HG03442 (cell line): ENCODE measurements around the gene NBAS.

Source experiments
- ATAC-seq: cut with Tn5 transposase; IDR thresholded peaks from one replicate; pipeline ENCODE4 v1.9.1; 2021; ENCODE audit warnings: mild to moderate bottlenecking, moderate library complexity; ENCODE audit not compliant: unreplicated experiment

The NBAS gene

DNA sequence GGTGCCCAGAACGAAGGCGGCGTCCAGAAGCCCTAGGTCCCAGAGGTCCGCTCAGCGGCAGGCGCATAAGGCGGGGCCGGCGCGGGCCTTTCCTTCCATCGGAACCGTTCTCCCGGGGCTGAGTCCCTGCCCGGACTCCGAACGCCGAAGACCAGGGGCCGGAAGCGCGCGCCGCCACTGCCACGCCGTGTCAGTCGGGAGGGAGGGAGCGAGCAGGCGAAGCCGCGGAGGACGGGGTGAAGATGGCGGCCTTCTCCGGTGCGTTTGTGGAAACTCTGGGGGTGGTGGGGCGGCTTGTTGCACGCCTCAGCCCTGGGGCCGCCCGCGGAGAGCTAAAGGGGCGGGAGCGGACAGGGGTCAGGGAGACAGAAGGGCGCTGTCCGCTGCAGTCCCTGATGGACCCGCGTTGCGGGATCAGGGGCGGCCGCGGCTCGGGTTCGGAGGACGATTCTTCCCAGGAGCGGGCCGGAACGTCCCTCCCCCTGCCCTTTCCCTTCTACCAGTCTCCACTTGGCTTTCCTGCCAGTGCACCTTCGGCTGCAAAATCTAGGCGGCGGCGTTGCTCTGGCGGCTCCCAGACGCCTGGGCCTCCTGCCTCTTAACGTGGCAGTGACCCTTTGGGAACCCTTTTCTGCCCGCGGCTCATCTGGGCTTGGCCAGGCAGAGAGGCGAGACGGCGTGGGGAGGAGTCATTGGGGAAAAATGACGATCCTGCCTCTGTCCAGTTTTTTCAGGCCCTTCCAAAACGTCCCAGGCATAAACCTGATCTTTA lies 30.7 kb upstream of the NBAS start, which contains the start of gene DDX1:
TSS of gene DDX1 (plus strand) at position 177 of the 772 bp plus-strand sequence. CDS start at position 243, 66 bp downstream.
- peak; percentile 94 for ATAC-seq

DNA sequence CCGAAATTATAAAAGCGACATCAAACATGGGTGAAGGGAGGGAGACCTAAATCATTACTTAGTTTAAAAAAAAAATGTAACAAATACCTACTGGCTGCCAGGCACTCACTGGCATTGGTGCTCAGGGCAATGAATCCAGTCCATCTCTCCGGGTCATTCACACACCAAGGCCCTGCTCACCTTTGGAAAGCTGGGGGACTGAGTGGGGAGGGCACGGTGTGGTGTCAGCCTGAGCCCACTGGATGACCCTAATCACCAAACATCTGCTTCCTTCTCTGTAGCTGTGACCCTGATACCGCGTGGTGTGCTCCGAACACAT lies 30.2 kb upstream of the NBAS start:
- no peak for ATAC-seq

DNA sequence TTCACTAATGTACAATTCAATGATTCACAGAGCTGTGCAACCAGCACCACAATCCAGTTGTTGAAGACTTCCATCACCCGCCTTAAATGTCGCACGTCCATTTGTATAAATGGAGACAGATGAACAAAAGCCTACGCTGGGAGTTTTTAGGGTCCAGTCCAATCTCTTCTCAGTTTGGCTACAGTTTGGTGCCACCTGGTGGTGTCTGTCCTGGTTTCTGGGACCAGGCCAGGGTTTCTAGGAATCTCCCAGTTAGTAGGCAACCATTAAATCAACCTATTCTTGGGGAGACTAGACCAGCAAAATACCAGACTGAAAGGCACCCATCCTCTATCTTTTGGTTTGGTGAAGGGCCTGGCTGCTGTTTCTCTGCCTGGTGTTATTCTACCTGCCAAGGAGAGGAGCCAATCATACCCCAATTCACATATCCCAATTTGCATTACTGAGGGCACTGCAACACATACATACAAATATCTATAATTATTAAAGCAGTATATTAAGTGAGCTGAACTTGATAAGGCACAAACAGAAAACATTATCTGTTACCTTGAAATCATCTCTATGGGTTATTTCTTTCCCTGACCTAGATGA lies 27.3 kb upstream of the NBAS start:
- no peak for ATAC-seq

DNA sequence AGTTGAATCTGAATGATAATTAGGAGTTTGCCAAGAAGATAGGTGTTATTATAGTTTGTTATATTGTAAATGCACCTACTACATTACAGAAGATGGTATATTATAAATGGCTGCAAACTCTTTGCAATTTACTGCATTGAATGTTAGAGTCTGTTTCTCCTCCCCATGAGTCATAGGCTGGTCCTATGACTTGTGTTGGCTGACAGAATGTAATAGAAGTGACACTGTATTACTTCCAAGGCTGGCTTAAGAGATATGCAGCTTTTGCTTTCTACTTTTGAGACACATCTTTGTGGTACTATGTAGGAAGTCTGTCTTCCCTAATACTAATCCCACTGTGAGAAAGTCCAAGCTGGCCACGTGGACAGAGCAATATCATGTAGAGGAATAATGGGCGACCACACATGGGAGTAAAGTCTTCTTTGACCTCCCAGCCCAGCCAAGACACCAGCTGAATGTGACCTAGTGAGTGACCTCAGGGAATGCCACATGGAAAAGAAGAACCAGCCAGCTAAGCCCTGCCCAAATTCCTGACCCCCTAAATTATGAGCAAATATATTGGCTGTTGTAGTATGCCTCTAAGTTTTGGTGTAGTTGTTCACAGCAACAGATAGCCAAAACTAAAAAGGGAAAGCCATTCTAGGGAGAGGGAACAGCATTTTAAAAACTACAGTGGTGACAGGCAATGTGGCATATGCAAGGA lies 23.8 kb upstream of the NBAS start:
- no peak for ATAC-seq

DNA sequence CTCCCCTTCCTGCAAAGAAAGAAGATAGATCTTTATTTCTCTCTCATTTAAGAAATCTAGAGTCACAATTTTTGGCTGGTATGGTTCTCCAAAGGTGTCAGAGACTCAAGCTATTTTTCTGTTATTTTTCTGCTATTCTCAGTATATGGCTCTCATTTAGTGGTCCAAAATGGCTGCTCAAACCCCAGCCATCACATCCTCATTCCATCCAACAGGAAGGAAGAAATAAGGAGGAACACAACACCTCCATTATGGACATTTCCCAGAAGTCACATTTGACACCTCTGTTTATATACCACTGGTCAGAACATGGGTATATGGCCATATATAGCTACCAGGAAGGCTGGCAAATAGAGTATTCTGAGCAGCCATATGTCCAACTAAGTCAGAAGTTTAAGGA lies 23.2 kb upstream of the NBAS start:
- ATAC-seq = no peak

DNA sequence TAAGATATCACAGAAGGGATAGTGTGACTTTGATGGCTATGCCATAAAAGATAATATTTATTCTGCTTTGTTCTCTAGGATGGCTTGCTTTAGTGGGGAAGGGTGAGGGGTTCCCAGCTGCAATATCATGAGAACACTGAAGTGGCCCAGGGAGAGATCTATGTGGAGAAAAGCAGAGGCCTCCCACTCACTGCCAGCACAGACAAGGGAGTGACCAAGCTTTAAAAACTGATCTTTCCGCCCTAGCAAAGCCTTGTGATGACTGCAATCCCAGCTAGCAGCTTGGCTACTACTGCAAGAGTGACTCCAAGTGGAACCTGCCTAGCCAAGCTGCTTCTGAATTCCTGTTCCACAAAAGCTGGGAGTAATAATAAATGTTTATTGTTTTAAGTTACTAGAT lies 22.7 kb upstream of the NBAS start:
- no peak for ATAC-seq

DNA sequence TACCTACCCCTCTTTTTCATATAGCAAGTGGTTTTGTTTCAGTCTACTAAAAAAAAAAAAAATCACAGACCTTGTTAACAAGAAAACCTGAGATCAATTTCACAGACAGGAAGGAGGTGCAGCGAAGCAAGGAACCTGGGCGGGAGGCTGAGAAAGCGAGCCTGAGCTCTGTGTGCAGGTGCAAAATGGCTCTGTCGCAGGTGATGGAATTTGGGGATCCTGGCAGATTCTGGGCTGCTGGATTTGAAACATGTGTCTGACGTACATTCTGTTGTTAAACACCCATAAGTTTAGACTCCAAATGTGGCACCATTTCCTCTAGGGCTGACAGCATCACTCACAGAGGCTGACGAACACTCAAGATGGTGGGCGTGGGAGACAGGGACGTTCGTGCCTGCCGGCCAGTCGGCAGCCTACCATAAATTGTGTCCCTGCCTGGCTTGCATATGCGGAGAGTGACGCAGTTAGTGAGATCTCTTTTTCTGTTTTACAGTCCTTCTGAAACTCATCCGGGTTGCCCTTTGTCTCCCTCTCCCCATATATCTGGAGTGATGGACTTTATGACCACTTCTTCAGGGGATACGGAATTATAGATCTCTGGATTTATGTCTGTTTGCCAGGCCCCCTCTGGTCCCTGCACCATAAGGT lies 21.7 kb upstream of the NBAS start:
- no peak for ATAC-seq

DNA sequence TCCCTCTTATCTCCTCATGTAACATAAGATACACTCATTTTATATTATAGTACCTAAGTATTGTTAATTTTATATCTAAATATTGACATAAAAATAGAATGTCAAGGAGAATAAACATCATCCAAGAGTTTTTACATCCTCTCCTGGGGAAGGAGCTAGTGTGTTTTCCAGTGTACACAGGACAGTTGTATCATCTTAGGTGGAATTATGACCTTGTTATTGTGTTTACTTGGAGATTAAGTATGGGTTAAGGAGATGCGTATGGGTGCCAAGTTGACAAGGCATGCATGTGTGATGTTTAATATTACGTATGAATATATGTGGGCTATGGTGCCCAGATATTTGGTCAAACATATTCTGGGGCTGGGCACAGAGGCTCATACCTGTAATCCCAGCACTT lies 19.3 kb upstream of the NBAS start:
- no peak for ATAC-seq

DNA sequence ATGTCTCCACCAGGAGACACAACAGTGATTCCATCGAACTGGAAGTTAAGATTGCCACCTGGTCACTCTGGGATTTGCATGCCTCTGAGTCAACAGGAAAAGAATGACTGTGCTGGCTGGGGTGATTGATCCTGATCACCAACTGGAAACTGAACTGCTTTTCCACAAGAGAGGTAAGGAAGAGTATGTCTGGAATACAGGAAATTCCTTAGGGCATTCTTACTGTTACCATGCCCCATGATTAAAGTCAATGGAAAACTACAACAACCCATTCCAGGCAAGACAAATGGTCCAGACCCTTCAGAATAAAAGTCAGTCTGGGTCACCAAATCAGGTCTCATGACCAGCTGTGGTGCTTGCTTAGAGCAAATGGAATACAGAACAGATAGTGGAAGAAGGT lies 18.5 kb upstream of the NBAS start:
- no peak for ATAC-seq

DNA sequence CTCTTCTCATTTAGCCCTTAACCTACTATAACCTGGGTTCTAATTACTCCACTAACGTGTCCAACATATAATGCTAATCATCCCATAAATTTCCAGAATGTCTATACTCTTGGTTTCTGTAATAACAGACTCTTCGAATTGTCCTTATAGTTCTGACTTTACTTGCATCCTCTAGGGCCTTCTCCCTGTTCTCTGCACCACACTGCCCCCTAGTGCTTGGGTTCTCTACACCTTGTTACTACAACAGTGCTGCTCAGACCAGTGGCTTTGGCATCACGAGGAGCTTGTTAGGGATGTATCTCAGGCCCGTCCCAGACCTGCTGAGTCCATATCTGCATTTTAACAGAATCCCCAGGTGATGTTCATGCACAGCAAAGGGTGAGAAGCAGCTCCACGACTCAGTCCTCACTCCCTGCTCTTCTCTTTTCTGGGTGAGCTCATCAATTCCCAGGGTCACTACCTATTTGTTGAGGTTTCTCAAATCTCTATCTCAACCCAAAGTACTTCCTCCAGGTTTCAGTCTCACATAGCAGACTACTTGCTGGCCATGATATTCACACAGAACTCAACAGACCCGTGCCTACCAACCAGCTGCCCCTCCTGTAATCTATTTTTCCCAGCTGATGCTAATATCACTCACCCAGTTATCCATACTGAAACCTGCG lies 16.1 kb upstream of the NBAS start:
- peak; percentile 96 for ATAC-seq

DNA sequence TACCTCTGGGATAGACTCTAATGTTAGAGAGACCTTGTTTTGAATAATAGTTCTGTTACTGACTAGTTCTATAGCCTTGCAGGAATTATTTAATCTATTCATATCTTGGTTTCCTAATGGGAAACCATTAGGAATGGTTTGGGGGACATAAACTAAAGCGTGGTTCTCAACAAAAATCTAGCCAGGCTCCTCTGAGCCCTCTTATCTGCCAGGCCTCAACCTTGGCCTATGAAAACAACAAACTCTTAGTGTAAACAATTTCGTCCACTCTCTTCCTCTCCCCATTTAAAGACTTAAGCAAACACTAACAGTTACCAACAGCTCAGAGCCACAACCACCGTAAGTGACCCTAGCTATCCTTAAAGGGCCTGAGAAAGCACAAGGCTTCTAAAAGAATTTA lies 10.6 kb upstream of the NBAS start:
- no peak for ATAC-seq

DNA sequence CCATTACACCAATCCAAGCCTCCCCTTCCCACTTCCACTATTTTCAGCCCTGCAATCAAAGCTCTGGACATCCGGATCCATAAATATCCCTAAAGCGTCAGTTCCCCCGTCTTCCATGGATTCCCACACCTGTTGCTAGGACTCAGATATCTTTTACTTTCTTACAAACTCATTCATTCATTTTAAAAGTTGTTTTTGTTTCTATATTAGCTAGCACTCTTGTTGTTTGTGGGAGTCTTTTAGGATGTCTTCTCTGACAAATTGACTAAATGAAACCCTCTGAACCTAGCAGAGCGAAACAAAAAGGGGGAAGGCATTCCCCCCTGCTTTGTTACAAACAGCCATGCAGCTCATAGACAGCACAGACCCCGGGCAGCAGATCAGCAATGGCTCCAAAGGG lies 9.0 kb upstream of the NBAS start:
- no peak for ATAC-seq

DNA sequence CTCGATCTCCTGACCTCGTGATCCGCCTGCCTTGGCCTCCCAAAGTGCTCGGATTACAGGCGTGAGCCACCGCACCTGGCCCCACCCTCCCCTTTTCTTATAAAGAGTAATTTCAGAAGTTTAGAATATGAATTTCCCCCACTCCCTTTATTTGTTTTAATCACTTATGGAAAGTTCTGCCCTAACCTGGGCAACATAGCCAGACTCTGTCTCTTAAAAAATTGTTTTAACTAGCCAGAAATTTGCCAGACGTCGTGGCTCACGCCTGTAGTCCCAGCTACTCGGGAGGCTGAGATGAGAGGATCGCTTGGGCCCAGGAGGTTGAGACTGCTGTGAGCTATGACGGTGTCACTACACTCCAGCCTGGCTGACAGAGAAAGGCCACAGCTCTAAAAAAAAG lies 7.7 kb upstream of the NBAS start:
- no peak for ATAC-seq

DNA sequence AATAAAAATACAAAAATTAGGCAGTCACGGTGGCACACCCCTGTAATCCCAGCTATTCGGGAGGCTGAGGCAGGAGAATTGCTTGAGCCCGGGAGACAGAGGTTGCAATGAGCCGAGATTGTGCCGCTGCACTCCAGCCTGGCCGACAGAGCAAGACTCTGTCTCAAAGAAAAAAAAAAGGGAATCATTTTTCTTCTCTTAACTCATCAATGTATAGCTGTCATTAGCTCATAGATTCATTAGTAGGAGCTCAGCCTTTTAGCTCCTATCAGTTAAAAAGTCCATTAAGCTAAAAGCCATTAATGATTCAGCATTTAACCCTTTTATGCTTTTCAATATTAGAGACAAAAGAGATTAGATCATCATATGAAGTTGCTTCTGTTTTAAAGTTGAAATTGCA lies 5.8 kb upstream of the NBAS start:
- no peak for ATAC-seq

DNA sequence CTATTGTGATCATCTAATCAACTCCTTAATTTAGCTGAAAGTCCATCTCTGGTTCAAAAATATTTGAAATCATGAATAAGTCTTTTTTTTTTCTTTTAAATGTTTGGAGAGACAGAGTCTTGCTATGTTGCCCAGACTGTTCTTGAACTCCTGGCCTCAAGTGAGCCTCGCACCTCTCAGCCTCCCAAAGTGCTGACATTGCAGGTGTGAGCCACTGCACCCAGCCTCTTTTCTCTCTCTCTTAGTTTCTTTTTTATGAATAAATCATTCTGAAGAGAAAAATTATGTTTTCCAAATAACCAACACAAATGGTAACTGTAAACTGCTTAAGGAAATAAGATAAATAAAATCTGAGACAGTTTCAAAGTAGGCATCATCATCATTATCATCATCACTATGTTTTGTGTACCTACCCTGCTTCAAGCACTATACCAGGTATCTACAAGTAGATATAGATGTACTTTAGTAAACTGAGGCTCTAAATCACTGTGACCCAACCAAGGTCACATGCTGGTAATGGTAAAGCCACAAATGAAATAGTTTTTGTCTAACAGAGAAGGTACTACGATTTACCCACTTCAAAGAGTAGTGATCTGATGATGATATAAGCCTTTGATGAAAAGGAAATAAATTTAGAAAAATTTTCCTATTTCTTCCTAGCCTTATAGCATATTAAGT lies 5.0 kb upstream of the NBAS start:
- no peak for ATAC-seq

DNA sequence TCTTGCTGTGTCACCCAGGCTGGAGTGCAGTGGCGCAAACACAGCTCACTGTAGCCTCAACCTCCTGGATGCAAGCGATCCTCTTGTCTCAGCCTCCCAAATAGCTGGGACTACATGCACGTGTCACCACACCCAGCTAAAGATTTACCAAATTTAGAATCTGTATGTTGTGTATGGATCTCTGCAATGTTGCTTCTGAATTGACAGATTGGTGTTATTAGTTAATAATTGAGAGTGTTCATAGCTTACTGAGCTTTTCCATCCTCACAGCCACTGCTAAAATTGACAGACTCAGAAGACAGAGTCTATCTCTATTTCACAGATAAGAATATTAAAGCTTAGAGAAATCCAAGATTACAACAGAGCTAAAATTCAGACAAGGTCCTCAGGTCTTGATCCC lies 4.3 kb upstream of the NBAS start:
- ATAC-seq = no peak

DNA sequence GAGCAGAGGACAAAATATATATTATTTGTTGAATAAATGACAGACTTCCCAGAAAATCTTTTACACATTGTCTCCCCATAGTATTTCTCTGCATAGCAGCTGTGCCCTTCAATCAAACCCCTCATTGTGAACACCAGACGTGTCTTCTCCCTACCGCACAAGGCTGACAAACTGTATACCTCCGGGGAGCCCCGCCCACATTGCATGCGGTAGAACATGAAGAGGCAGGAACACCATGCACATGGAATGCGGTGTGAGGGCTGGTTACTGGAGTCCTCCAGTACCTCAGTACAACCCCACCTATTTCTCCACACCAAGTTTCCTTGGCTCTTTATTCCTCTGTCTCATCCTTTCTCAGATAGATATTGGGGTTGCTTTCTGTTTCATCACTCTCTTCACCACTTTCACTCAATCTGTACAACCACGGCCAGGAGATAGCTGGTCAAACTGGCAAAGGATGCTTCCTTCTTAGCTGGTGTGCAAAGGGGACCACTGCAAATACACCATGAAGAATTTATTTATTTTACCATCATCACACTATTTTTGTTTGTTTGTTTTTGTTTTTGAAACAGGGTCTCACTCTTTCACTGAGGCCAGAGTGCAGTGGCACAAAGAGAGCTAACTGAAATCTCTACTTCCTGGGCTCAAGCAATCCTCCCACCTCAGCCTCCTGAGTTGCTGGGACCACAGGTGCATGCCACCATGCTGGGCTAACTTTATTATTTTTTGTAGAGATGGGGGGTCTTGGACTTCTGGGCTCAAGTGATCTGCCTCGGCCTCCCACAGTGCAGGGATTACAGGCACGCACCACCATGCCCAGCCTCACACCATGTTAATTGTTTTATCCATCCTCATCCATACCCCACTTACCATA lies 2.3 kb upstream of the NBAS start:
- no peak for ATAC-seq

DNA sequence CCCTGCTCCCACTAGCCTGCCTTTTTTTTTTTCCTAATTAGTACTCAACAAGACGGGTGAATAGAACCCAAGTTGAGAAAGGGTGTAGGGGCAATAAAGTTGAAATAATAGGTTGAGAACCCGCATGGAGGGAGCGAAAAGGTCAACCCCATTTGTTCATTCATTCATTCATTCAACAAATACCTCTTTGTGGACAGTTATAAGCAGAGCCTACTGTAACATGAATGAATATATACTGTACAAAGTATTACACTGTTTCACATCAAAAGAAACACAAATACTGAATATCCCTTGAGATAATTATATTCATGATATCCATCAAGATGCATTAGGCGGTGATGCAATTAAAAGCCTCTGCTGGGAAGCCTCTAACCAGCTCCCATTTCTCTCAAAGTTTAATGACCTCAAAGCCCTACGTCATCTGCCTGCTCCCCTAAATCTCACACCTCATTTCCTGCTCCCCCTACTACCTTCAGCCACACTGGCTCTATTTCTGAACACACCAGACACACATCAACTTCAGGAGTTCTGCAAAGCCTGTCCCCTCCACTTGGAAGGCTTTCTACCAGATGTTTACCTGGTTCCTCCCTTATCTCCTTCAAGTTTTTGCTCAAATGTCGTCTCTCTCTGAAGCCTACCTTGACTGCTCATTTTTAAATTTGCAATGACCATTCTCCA lies 1.4 kb upstream of the NBAS start:
- no peak for ATAC-seq
